Measurements from ENCODE around the gene LUC7L3. TPM values are rescaled to one million over a fixed set of nuclear protein-coding genes. Genes with fewer than 3 reads are reported as not detected.

The LUC7L3 gene
- total and polyA plus RNA-seq, 2 experiments from 2014 or later: 69.3 to 501 TPM

DNA sequence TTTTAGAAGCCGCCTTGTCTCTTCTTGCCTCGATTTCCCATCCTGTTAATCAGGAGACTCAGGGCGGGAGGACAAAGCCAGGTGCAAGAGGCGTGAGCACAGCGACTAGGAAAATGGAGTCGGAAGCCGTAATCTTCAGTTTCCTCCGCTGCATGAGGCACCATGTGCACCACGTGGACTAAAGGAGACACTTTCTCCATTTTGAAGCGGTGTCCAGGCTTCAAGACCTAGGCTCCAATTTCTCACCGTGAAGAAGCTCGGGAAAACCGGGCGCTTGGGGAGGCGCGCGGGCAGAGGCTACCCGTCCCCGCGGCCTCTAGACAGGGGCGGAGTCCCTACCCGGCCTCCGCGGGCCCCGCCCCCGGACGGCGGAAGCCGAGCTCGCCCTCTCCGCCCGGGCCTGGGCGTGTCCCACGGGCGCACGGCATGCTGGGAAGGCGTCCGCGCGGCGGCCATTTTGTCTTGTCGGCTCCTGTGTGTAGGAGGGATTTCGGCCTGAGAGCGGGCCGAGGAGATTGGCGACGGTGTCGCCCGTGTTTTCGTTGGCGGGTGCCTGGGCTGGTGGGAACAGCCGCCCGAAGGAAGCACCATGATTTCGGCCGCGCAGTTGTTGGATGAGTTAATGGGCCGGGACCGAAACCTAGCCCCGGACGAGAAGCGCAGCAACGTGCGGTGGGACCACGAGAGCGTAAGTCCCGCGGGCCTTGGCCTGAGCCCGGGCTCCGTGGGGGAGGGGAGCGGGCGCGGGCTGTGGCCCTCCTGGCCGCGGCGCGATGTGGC lies at the start of gene LUC7L3 (continued):
- TF ChIP-seq, protein P1, sequence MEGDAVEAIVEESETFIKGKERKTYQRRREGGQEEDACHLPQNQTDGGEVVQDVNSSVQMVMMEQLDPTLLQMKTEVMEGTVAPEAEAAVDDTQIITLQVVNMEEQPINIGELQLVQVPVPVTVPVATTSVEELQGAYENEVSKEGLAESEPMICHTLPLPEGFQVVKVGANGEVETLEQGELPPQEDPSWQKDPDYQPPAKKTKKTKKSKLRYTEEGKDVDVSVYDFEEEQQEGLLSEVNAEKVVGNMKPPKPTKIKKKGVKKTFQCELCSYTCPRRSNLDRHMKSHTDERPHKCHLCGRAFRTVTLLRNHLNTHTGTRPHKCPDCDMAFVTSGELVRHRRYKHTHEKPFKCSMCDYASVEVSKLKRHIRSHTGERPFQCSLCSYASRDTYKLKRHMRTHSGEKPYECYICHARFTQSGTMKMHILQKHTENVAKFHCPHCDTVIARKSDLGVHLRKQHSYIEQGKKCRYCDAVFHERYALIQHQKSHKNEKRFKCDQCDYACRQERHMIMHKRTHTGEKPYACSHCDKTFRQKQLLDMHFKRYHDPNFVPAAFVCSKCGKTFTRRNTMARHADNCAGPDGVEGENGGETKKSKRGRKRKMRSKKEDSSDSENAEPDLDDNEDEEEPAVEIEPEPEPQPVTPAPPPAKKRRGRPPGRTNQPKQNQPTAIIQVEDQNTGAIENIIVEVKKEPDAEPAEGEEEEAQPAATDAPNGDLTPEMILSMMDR (conservative IDR thresholded peaks at IDR 0.05; ENCODE audit: low read depth in 2 of 2): no peak

DNA sequence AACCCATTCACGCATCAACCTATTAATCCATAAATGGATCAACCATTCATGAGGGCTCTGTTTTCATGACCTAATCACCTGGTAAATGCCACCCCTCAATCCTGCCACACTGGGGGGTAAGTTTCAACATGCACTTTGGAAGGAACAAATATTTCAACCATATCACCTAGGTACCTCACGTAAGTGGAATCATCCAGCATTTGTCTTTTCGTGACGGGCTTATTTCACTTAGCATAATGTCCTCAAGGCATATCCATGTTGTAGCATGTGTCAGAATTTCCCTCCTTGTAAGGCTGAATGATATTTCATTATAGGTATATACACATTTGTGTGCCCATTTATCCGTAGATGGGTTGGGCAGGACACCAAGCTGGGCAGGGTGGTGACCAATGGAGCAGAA lies 47.3 kb upstream of the LUC7L3 start:
- Mint-ChIP-seq H3K4me3 (no peak overlapping the region), H3K36me3 (ENCODE audit: low read depth) (no peaks in the 10 kb centered on the region), H3K27ac (no peak overlapping the region), H3K4me1 (peaks cover 15% of the 10 kb centered on the region), H3K9me3 (no peaks in the 10 kb centered on the region), H3K27me3 (ENCODE audit: insufficient read depth, low read depth, poor library complexity) (peaks cover 11% of the 10 kb centered on the region)
- Histone ChIP-seq H3K4me2 (no peak overlapping the region), H3F3A (replicated peaks; ENCODE audit: low read depth) (no peaks in the 10 kb centered on the region), H3K36me3 (ENCODE audit: insufficient read depth) (no peaks in the 10 kb centered on the region), H3K27me3 (ENCODE audit: insufficient read depth) (no peaks in the 10 kb centered on the region), H3K4me1 (ENCODE audit: insufficient read depth) (no peaks in the 10 kb centered on the region), H3K9me2 (ENCODE audit: insufficient read depth) (no peaks in the 10 kb centered on the region), H3K27ac (ENCODE audit: low read depth) (no peak overlapping the region), H4K20me1 (replicated peaks; ENCODE audit: insufficient read depth) (no peaks in the 10 kb centered on the region), H3K4me3 (no peak overlapping the region), H3K79me2 (replicated peaks; ENCODE audit: insufficient read depth) (no peaks in the 10 kb centered on the region), H2AFZ (no peak overlapping the region)
- no peak for DNase-seq (ENCODE audit: low spot score)
- ATAC-seq: no peak
- TF ChIP-seq EZH2phosphoT487 (IDR thresholded peaks at IDR 0.05; ENCODE audit: unreplicated experiment) (no peak), ZNF114 (CRISPR knock-in tag; IDR thresholded peaks at IDR 0.05) (no peak), JUNB (IDR thresholded peaks at IDR 0.05; ENCODE audit: unreplicated experiment) (no peak), EZH2 (IDR thresholded peaks at IDR 0.05; ENCODE audit: low read depth, unreplicated experiment) (no peak), STAT1 (IDR thresholded peaks at IDR 0.05; ENCODE audit: unreplicated experiment) (no peak), NANOG (IDR thresholded peaks at IDR 0.05; ENCODE audit: borderline replicate concordance) (no peak), CREB1 (CRISPR knock-in tag; IDR thresholded peaks at IDR 0.05; ENCODE audit: low read depth) (no peak), ZNF331 (CRISPR knock-in tag; IDR thresholded peaks at IDR 0.05; ENCODE audit: low read depth) (no peak)
- TF ChIP-seq, protein P2, sequence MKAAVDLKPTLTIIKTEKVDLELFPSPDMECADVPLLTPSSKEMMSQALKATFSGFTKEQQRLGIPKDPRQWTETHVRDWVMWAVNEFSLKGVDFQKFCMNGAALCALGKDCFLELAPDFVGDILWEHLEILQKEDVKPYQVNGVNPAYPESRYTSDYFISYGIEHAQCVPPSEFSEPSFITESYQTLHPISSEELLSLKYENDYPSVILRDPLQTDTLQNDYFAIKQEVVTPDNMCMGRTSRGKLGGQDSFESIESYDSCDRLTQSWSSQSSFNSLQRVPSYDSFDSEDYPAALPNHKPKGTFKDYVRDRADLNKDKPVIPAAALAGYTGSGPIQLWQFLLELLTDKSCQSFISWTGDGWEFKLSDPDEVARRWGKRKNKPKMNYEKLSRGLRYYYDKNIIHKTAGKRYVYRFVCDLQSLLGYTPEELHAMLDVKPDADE (IDR thresholded peaks at IDR 0.05): no peak
- TF ChIP-seq, protein P1 (conservative IDR thresholded peaks at IDR 0.05; ENCODE audit: low read depth in 2 of 2): no peak
- TF ChIP-seq, protein P3, sequence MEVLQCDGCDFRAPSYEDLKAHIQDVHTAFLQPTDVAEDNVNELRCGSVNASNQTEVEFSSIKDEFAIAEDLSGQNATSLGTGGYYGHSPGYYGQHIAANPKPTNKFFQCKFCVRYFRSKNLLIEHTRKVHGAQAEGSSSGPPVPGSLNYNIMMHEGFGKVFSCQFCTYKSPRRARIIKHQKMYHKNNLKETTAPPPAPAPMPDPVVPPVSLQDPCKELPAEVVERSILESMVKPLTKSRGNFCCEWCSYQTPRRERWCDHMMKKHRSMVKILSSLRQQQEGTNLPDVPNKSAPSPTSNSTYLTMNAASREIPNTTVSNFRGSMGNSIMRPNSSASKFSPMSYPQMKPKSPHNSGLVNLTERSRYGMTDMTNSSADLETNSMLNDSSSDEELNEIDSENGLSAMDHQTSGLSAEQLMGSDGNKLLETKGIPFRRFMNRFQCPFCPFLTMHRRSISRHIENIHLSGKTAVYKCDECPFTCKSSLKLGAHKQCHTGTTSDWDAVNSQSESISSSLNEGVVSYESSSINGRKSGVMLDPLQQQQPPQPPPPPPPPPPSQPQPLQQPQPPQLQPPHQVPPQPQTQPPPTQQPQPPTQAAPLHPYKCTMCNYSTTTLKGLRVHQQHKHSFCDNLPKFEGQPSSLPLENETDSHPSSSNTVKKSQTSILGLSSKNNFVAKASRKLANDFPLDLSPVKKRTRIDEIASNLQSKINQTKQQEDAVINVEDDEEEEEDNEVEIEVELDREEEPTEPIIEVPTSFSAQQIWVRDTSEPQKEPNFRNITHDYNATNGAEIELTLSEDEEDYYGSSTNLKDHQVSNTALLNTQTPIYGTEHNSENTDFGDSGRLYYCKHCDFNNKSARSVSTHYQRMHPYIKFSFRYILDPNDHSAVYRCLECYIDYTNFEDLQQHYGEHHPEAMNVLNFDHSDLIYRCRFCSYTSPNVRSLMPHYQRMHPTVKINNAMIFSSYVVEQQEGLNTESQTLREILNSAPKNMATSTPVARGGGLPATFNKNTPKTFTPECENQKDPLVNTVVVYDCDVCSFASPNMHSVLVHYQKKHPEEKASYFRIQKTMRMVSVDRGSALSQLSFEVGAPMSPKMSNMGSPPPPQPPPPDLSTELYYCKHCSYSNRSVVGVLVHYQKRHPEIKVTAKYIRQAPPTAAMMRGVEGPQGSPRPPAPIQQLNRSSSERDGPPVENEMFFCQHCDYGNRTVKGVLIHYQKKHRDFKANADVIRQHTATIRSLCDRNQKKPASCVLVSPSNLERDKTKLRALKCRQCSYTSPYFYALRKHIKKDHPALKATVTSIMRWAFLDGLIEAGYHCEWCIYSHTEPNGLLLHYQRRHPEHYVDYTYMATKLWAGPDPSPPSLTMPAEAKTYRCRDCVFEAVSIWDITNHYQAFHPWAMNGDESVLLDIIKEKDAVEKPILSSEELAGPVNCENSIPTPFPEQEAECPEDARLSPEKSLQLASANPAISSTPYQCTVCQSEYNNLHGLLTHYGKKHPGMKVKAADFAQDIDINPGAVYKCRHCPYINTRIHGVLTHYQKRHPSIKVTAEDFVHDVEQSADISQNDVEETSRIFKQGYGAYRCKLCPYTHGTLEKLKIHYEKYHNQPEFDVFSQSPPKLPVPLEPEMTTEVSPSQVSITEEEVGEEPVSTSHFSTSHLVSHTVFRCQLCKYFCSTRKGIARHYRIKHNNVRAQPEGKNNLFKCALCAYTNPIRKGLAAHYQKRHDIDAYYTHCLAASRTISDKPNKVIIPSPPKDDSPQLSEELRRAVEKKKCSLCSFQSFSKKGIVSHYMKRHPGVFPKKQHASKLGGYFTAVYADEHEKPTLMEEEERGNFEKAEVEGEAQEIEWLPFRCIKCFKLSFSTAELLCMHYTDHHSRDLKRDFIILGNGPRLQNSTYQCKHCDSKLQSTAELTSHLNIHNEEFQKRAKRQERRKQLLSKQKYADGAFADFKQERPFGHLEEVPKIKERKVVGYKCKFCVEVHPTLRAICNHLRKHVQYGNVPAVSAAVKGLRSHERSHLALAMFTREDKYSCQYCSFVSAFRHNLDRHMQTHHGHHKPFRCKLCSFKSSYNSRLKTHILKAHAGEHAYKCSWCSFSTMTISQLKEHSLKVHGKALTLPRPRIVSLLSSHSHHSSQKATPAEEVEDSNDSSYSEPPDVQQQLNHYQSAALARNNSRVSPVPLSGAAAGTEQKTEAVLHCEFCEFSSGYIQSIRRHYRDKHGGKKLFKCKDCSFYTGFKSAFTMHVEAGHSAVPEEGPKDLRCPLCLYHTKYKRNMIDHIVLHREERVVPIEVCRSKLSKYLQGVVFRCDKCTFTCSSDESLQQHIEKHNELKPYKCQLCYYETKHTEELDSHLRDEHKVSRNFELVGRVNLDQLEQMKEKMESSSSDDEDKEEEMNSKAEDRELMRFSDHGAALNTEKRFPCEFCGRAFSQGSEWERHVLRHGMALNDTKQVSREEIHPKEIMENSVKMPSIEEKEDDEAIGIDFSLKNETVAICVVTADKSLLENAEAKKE (CRISPR knock-in tag; IDR thresholded peaks at IDR 0.05): no peak

Data from GM23338 (cell line).